ENCODE data around the gene USP12. TPM values are rescaled to one million over a fixed set of nuclear protein-coding genes. Genes with fewer than 3 reads are reported as not detected.

The USP12 gene
- total RNA-seq, 1 donor from 2014 or later = 30.5 TPM

GRCh38 chr13:27064252-27064995 is 107.2 kb downstream of the USP12 start:
- FAIRE-seq = no peak
- Mint-ChIP-seq H3K27ac (ENCODE audit: unreplicated experiment) (no peak overlapping the region), H3K9me3 (ENCODE audit: unreplicated experiment) (peaks cover 10% of the 10 kb centered on the region), H3K27me3 (ENCODE audit: low read depth, unreplicated experiment) (no peaks in the 10 kb centered on the region), H3K4me3 (ENCODE audit: unreplicated experiment) (no peak overlapping the region), H3K36me3 (ENCODE audit: low read depth, unreplicated experiment) (peaks cover 8% of the 10 kb centered on the region), H3K4me1 (ENCODE audit: low read depth, unreplicated experiment) (no peaks in the 10 kb centered on the region)
- no peaks in the 10 kb centered on the region for H3K4me1 ChIP-seq (ENCODE audit: insufficient read depth, low read length)
- TF ChIP-seq EZH2 (IDR thresholded peaks at IDR 0.05; ENCODE audit: insufficient read depth, low read length) = no peak
- TF ChIP-seq CTCF (IDR thresholded peaks at IDR 0.05; ENCODE audit: insufficient read depth, low read depth, low read length) = no peak
- H3K4me3 ChIP-seq (ENCODE audit: insufficient read depth, low read depth, low read length) = no peak overlapping the region
- no peaks in the 10 kb centered on the region for H3K79me2 ChIP-seq (ENCODE audit: insufficient read depth, low read length)
- H3K4me2 ChIP-seq (ENCODE audit: low read length) = no peak overlapping the region
- H3K36me3 ChIP-seq (ENCODE audit: insufficient read depth, low read length) = no peaks in the 10 kb centered on the region
- H3K9ac ChIP-seq (ENCODE audit: low read length) = no peak overlapping the region
- H2AFZ ChIP-seq (ENCODE audit: low read depth, low read length) = no peak overlapping the region
- DNase-seq (ENCODE audit: low read depth) = no peak
- no peaks in the 10 kb centered on the region for H3K9me3 ChIP-seq (ENCODE audit: insufficient read depth, low read depth, low read length)
- H3K27me3 ChIP-seq (ENCODE audit: insufficient read depth, low read length) = no peaks in the 10 kb centered on the region
- no peak overlapping the region for H3K27ac ChIP-seq (ENCODE audit: low read depth, low read length)
- H4K20me1 ChIP-seq (ENCODE audit: insufficient read depth, low read length) = no peaks in the 10 kb centered on the region

- peaks cover 18% of the 10 kb centered on the region for H3K4me1 Mint-ChIP-seq (ENCODE audit: low read depth, unreplicated experiment)
- H3K4me2 ChIP-seq (ENCODE audit: low read length) = no peak overlapping the region
- no peak for FAIRE-seq
These were observed 113.8 kb downstream of the USP12 start for GRCh38 chr13:27057817-27058216.

More at GRCh38 chr13:27057817-27058216, 113.8 kb downstream of the USP12 start:
- Mint-ChIP-seq H3K36me3 (ENCODE audit: low read depth, unreplicated experiment) (peaks cover 14% of the 10 kb centered on the region), H3K9me3 (ENCODE audit: unreplicated experiment) (peaks cover 4% of the 10 kb centered on the region), H3K4me3 (ENCODE audit: unreplicated experiment) (no peak overlapping the region), H3K27me3 (ENCODE audit: low read depth, unreplicated experiment) (no peaks in the 10 kb centered on the region), H3K27ac (ENCODE audit: unreplicated experiment) (no peak overlapping the region)
- no peak for DNase-seq (ENCODE audit: low read depth)
- H3K27ac ChIP-seq (ENCODE audit: low read depth, low read length) = no peak overlapping the region
- H2AFZ ChIP-seq (ENCODE audit: low read depth, low read length) = no peak overlapping the region
- peaks cover 19% of the 10 kb centered on the region for H3K4me1 ChIP-seq (ENCODE audit: insufficient read depth, low read length)
- TF ChIP-seq CTCF (IDR thresholded peaks at IDR 0.05; ENCODE audit: insufficient read depth, low read depth, low read length) (no peak), EZH2 (IDR thresholded peaks at IDR 0.05; ENCODE audit: insufficient read depth, low read length) (no peak)
- no peaks in the 10 kb centered on the region for H3K27me3 ChIP-seq (ENCODE audit: insufficient read depth, low read length)
- no peaks in the 10 kb centered on the region for H3K79me2 ChIP-seq (ENCODE audit: insufficient read depth, low read length)
- H3K36me3 ChIP-seq (ENCODE audit: insufficient read depth, low read length) = no peaks in the 10 kb centered on the region
- no peak overlapping the region for H3K9ac ChIP-seq (ENCODE audit: low read length)
- H3K4me3 ChIP-seq (ENCODE audit: insufficient read depth, low read depth, low read length) = no peak overlapping the region
- no peaks in the 10 kb centered on the region for H4K20me1 ChIP-seq (ENCODE audit: insufficient read depth, low read length)
- H3K9me3 ChIP-seq (ENCODE audit: insufficient read depth, low read depth, low read length) = no peaks in the 10 kb centered on the region

Data from astrocyte (in vitro differentiated cells and primary cell).